ENCODE measurements around the gene DUSP10.
A peak's percentile ranks its signal among the peaks of the same experiment; 100 is the strongest.

Gene DUSP10

DNA sequence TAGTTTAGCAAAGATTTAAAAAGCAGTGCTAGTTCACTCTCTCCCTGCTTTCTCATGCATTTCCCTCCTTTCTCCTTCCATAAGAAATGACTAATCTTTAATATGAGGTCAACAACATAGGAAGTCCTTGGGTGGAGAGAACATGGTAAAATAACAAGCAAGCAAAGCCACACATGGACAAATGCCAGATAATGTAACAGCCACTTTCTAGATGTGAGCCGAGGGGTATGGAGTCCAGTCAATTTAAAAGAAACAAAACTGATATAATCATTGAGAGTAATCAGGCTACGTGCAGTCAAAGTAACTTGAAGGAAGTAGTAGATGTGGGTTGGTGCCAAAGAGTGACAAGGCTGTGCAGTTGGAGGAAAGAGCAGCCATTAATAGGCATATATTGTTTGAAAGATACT is 69.6 kb downstream of the DUSP10 start:
- POLR2A ChIA-PET: no interaction called here
- TF ChIP-seq, protein P1, sequence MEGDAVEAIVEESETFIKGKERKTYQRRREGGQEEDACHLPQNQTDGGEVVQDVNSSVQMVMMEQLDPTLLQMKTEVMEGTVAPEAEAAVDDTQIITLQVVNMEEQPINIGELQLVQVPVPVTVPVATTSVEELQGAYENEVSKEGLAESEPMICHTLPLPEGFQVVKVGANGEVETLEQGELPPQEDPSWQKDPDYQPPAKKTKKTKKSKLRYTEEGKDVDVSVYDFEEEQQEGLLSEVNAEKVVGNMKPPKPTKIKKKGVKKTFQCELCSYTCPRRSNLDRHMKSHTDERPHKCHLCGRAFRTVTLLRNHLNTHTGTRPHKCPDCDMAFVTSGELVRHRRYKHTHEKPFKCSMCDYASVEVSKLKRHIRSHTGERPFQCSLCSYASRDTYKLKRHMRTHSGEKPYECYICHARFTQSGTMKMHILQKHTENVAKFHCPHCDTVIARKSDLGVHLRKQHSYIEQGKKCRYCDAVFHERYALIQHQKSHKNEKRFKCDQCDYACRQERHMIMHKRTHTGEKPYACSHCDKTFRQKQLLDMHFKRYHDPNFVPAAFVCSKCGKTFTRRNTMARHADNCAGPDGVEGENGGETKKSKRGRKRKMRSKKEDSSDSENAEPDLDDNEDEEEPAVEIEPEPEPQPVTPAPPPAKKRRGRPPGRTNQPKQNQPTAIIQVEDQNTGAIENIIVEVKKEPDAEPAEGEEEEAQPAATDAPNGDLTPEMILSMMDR (IDR thresholded peaks at IDR 0.05; ENCODE audit: insufficient read depth, low read length, missing control alignments): no peak
- CTCF ChIA-PET: interaction anchor here (1.2 kb wide), 1 partner anchor 783 kb away, joined by 3 read pairs; no protein-coding TSS in a partner anchor

GRCh38 chr1:221670081-221670480 is 71.8 kb downstream of the DUSP10 start:
- ChIA-PET CTCF (no interaction called here), POLR2A (interaction anchor here (0.8 kb wide), 1 partner anchor 55 kb away, joined by 3 read pairs; no protein-coding TSS in a partner anchor)
- no peak overlapping the region for H3K4me3 ChIP-seq (ENCODE audit: low read depth, low read length)
- DNase-seq (ENCODE audit: low read depth, low spot score): no peak
- TF ChIP-seq, protein P1 (IDR thresholded peaks at IDR 0.05; ENCODE audit: insufficient read depth, low read length, missing control alignments): no peak

More for the DNA sequence above, 69.6 kb downstream of the DUSP10 start:
- no peak overlapping the region for H3K4me3 ChIP-seq (ENCODE audit: low read depth, low read length)
- no peak for DNase-seq (ENCODE audit: low read depth, low spot score)

- no peak for DNase-seq (ENCODE audit: low read depth, low spot score)
- ChIA-PET POLR2A (no interaction called here), CTCF (no interaction called here)
- TF ChIP-seq, protein P1 (IDR thresholded peaks at IDR 0.05; ENCODE audit: insufficient read depth, low read length, missing control alignments): no peak
- H3K4me3 ChIP-seq (ENCODE audit: low read depth, low read length): no peak overlapping the region
Observed at GRCh38 chr1:221669441-221669840, 72.4 kb downstream of the DUSP10 start.

- POLR2A ChIA-PET: no interaction called here
- TF ChIP-seq, protein P1 (IDR thresholded peaks at IDR 0.05; ENCODE audit: insufficient read depth, low read length, missing control alignments): no peak
- peak; percentile 46 for DNase-seq (ENCODE audit: low read depth, low spot score)
- CTCF ChIA-PET: no interaction called here
- H3K4me3 ChIP-seq (ENCODE audit: low read depth, low read length): no peak overlapping the region
Observed at GRCh38 chr1:221667504-221667903, 74.4 kb downstream of the DUSP10 start.

- TF ChIP-seq, protein P1 (IDR thresholded peaks at IDR 0.05; ENCODE audit: insufficient read depth, low read length, missing control alignments): no peak
- H3K4me3 ChIP-seq (ENCODE audit: low read depth, low read length): no peak overlapping the region
- ChIA-PET POLR2A (no interaction called here), CTCF (no interaction called here)
- DNase-seq (ENCODE audit: low read depth, low spot score): no peak
Observed at GRCh38 chr1:221664253-221664652, 77.6 kb downstream of the DUSP10 start.

GRCh38 chr1:221663321-221663720 is 78.6 kb downstream of the DUSP10 start:
- ChIA-PET CTCF (no interaction called here), POLR2A (no interaction called here)
- TF ChIP-seq, protein P1 (IDR thresholded peaks at IDR 0.05; ENCODE audit: insufficient read depth, low read length, missing control alignments): no peak
- DNase-seq (ENCODE audit: low read depth, low spot score): no peak
- no peak overlapping the region for H3K4me3 ChIP-seq (ENCODE audit: low read depth, low read length)
